Ureter (tissue), 1 donor: ENCODE data around the gene ZBTB49. TPM values are rescaled to one million over a fixed set of nuclear protein-coding genes. Genes with fewer than 3 reads are reported as not detected.

Source experiments
- DNase-seq: peaks from one replicate; pipeline ENCODE4 v3.0.0-alpha.2; 2020; ENCODE audit warnings: low spot score
- total RNA-seq: library from RNA; stranded (reverse); gene quantifications from one replicate; pipeline ENCODE4 v1.2.4, GENCODE V29; 2023
- donor health status: DM: yes; HTN: yes; CAD: no.

ZBTB49 gene
- total RNA-seq, 1 donor from 2014 or later, result 11.9 TPM

DNA sequence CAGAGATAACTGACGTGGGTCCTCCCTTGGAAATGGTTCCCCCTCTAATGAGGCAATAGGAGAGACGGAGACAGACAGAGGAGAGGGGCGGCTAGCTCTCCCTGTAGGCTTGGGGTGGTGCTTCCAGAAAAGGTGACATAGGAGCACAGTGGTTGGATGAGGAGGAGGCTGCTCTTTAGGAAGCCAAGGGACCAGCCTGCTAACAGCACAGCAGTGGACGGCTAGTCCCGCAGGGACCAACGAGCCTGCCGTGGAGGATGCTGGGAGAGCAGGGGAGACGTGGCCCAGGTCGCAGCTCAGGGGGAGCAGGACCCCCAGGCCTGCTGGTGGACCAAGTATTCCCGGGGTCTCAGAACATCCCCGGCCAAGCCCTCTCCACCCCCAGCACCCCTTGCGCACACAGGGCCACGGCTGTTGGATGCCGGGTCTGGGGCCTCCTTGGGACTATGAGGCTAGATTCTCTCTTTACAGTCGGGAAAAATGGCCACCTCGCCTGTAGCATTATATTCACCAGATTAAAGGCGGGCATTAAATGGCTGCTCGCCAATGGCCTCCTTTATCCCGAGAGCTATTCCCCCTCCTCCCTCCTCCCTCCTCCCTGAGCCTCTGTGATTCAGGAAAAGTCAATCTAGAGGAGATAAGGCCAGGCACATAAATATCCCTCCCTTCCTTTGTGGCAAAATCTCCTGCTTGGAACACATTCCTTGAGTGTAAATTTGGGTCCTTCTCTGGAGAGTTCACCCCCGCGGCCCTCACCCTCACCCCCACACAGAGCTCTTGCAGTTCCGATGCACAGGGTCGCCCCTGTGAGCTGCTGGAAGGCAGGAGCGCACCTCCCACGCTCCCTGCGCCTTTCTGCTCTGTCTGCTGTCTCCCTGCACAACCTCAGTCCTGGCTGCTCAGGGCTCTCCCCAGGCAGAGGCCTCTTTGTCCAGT lies 66.3 kb downstream of the ZBTB49 start:
- DNase-seq, result no peak

DNA sequence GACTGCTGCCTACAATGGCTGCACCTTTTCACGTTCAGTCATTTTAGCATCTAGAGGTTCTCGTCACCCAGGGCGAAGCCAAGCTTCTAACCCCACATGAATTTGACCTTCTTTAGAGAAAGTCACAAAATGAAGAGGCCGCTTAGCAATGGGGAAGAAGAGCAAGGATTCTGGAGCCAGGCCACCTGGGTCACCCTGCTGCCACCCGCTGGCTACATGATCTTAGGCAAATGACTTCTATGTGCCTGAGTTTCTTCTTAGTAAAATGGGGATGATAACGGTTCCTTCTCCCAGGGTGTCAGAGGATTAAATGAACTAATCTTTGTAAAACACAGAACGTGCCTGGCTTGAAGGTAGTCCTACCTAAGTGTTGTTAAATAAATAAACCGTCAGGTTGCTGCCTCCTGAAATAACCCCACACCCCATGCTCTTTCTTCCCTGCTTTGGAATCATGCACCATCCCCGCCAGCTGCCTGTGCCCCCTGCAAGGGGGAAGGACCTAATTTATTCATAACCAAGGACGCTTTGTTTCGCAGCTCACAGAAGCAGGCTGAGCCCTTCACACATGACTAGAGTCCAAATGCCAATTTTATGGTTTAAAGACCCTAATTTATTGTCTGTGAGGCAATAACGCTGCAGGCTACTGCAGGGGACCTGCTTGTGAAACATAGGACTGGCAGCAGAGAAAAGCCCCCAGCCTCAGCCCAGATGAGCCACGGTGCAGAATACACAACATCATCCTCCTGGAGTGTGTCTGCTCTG lies 68.2 kb downstream of the ZBTB49 start:
- no peak for DNase-seq

DNA sequence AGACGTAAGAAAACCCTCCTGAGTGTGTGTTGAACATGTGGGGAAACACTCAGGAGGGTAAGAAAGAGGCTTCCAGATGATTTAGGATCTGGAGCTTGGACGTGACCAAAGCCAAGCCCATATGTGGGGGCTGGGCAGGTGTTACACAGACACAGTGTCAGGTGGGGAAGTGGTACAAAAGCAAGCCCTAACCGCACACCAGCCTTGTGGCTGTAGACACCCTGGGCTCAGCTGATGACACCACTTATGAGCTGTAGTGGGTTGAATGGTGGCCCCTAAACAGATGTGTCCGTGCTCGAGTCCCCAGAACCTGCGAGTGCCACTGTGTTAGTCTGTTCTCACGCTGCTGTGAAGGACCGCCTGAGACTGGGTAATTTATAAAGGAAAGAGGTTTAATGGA lies 71.8 kb downstream of the ZBTB49 start:
- DNase-seq, result no peak

DNA sequence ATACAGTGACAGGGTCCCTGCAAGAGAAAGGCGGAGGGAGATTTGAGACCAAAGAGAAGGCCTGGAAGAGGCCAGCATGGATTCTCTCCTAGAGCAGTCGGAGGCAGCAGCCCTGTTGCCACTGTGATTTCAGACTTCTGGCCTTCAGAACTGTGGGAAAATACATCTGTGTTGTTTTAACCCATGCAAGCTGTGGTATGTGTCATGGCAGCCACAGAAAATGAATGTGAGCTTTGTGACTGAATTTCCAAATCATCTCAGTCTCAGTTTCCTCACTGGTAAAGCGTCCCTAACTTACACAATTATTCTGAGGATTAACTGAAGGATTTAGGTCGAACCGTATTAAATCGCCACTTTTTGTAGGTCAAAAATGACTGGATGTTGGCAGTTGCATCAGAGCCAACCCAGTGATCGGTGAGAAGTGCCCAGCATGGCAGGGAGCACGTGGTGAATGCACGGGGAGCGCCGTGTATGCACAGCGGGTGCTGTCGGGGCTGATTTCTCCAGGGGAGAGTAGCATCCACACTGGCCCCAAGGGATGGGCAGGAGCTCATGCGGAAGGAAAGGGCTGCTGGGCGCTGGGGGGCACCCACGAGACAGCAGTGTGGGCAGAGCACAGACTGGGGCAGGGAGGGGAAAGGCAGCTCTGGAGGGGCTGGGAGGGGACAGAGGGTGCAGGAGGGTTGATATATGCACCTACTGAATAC lies 73.1 kb downstream of the ZBTB49 start:
- DNase-seq, result no peak

DNA sequence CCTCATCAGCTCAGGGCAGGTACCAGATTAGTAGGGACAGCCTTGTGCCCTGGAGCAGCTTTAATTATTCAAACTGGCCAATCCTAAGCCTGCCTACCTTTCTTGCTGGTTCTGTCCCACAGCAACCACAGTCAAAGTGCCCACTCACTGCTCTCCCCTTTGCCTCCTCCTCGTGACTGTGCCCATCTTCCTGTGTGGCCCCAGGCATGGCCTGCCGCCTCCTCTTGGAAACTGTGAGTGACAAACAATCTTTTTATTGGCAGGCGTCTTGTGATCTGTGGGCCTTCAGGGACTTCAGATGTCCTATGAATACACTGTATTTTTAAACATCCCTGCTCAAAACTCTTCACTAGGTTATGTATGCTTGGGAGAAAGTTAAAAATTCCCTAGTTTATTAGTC lies 74.0 kb downstream of the ZBTB49 start:
- no peak for DNase-seq

DNA sequence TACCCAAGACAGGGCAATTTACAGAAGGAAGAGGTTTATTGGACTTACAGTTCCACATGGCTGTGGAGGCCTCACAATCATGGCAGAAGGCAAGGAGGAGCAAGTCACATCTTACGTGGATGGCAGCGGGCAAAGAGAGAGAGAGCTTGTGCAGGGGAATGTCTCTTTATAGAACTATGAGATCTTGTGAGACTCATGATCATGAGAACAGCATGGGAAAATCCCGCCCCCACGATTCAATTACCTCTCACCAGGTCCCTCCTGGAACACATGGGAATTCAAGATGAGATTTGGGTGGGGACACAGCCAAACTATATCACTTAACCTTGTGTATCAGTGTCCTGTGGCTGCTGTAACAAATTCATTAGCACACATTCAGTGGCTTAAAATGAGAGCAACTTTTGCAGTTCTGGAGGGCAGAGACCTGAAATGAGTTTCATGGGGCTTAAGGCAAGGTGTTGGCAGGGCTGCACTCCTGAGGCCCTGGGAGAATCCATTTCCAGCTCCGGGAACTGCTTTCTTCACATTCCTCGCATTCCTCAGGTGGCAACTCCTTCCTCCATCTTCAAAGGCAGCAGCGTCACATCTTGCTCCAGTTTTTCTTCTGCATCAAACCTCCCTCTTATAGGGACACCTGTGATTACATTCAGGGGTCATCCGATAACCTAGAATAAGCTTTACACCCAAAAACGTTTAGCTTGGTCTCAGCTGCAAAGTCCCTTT lies 74.6 kb downstream of the ZBTB49 start:
- no peak for DNase-seq

DNA sequence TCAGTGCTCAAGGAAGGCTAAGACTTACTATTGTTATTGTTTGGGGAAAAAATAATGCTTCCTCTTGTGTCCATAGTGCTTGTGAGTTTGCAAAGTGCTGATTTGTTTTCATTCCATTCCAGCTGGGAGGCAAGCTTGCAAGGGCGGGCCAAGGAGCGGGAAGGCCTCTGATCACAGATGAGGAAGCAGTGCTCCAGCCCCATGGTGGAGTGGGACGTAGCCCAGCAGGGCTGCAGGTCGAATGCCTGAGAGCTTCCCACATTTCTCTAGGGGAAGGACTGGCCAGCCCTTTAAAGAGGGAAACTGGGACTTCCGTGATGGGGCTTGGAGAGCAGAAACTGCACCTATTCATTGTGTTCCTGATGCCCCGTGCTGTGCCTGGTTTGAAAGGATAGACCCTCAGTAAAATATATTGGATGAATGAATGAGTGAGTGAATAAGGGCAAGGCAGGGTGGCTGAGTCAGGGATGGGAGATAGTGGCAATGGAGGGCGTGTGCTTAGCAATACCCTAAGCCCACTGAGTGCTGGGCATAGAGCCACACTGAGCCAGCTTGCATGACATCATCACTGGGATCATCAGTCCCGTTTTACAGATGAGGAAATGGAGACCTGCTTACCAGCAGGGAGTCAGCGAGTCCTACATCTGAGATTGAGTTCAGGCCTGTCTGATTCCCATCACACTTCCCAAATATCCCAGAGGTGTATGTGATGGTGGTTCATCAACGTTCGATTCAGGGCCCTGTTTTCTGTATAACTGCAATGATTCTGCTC lies 78.9 kb downstream of the ZBTB49 start:
- DNase-seq, result no peak

Other genes starting within 250 kb of the ZBTB49 start
- not detected for gene OTOP1, start 63.3 kb upstream of the ZBTB49 start, total RNA-seq
- 26.8 TPM for gene TMEM128, start 42.0 kb upstream of the ZBTB49 start, total RNA-seq
- gene LYAR, start 97 bp upstream of the ZBTB49 start, total RNA-seq, result 14.6 TPM
- gene NSG1, start 96.9 kb downstream of the ZBTB49 start, total RNA-seq, result 28.3 TPM